ENCODE data around the gene MKS1. TPM values are rescaled to one million over a fixed set of nuclear protein-coding genes. Genes with fewer than 3 reads are reported as not detected.

MKS1 gene
- total RNA-seq, 1 experiment from 2014 or later = 23.9 TPM

- POLR2A ChIA-PET (ENCODE audit: unreplicated experiment) = no interaction called here
- no TSS peak for BruUV-seq (replicated peaks)
- intact Hi-C loops (cut with micrococcal nuclease) = no loop called here
These were observed 10.8 kb upstream of the MKS1 start for GRCh38 chr17:58229881-58230280.

GRCh38 chr17:58229384-58229783, 10.3 kb upstream of the MKS1 start:
- DNase-seq = no peak
- Histone ChIP-seq H3K9ac (ENCODE audit: low read length) (no peak overlapping the region), H3F3A (ENCODE audit: low read length, unreplicated experiment) (no peaks in the 10 kb centered on the region), H3K79me2 (ENCODE audit: low read length) (no peaks in the 10 kb centered on the region), H3K27ac (ENCODE audit: low read length) (no peak overlapping the region), H4K20me1 (ENCODE audit: low read length) (no peaks in the 10 kb centered on the region), H3K4me1 (ENCODE audit: insufficient read depth, low read length) (peaks cover 10% of the 10 kb centered on the region), H3K27me3 (ENCODE audit: low read length) (peaks cover 12% of the 10 kb centered on the region; the same call in 1 of the 2 replicates), H3K36me3 (ENCODE audit: low read depth, low read length) (no peaks in the 10 kb centered on the region), H3K9me2 (replicated peaks; ENCODE audit: low read length) (no peaks in the 10 kb centered on the region), H3K4me2 (ENCODE audit: low read length) (no peak overlapping the region), H2AFZ (ENCODE audit: low read length) (no peak overlapping the region), H3K9me3 (ENCODE audit: low read length) (no peaks in the 10 kb centered on the region), H3K4me3 (ENCODE audit: low read length) (no peak overlapping the region)
- no peak for TF ChIP-seq CTCF (conservative IDR thresholded peaks at IDR 0.05; ENCODE audit: low read depth, low read length)
- no peak for TF ChIP-seq EZH2 (IDR thresholded peaks at IDR 0.05; ENCODE audit: low read length, unreplicated experiment)
- no peak for TF ChIP-seq EZH2phosphoT487 (IDR thresholded peaks at IDR 0.05; ENCODE audit: borderline replicate concordance, low read length)
- POLR2A ChIA-PET (ENCODE audit: unreplicated experiment) = no interaction called here
- intact Hi-C loops (cut with micrococcal nuclease) = no loop called here
- no peak for ATAC-seq
- CTCF ChIA-PET = no interaction called here
- no TSS peak for BruUV-seq (replicated peaks)

More at GRCh38 chr17:58229881-58230280, 10.8 kb upstream of the MKS1 start:
- H3K4me1 ChIP-seq (ENCODE audit: insufficient read depth, low read length) = peaks cover 7% of the 10 kb centered on the region; the same call in 1 of the 2 replicates
- H2AFZ ChIP-seq (ENCODE audit: low read length) = no peak overlapping the region
- no peak for TF ChIP-seq EZH2phosphoT487 (IDR thresholded peaks at IDR 0.05; ENCODE audit: borderline replicate concordance, low read length)
- TF ChIP-seq EZH2 (IDR thresholded peaks at IDR 0.05; ENCODE audit: low read length, unreplicated experiment) = no peak
- no peak for TF ChIP-seq CTCF (conservative IDR thresholded peaks at IDR 0.05; ENCODE audit: low read depth, low read length)
- no peaks in the 10 kb centered on the region for H4K20me1 ChIP-seq (ENCODE audit: low read length)
- peaks cover 17% of the 10 kb centered on the region for H3K27me3 ChIP-seq (ENCODE audit: low read length)
- no peak overlapping the region for H3K9ac ChIP-seq (ENCODE audit: low read length)
- H3K4me2 ChIP-seq (ENCODE audit: low read length) = no peak overlapping the region
- no peak overlapping the region for H3K4me3 ChIP-seq (ENCODE audit: low read length)
- no peaks in the 10 kb centered on the region for H3K9me2 ChIP-seq (replicated peaks; ENCODE audit: low read length)
- H3K9me3 ChIP-seq (ENCODE audit: low read length) = no peaks in the 10 kb centered on the region
- DNase-seq (no peak), ATAC-seq (no peak)
- H3K36me3 ChIP-seq (ENCODE audit: low read depth, low read length) = no peaks in the 10 kb centered on the region
- H3K27ac ChIP-seq (ENCODE audit: low read length) = no peak overlapping the region
- CTCF ChIA-PET = no interaction called here
- H3K79me2 ChIP-seq (ENCODE audit: low read length) = no peaks in the 10 kb centered on the region
- no peaks in the 10 kb centered on the region for H3F3A ChIP-seq (ENCODE audit: low read length, unreplicated experiment)

- DNase-seq = no peak
- TF ChIP-seq EZH2 (IDR thresholded peaks at IDR 0.05; ENCODE audit: low read length, unreplicated experiment) (no peak), CTCF (conservative IDR thresholded peaks at IDR 0.05; ENCODE audit: low read depth, low read length) (no peak), EZH2phosphoT487 (IDR thresholded peaks at IDR 0.05; ENCODE audit: borderline replicate concordance, low read length) (no peak)
- Histone ChIP-seq H3K27me3 (ENCODE audit: low read length) (peaks cover 9% of the 10 kb centered on the region; the same call in 1 of the 2 replicates), H3K4me3 (ENCODE audit: low read length) (no peak overlapping the region), H3K79me2 (ENCODE audit: low read length) (no peaks in the 10 kb centered on the region), H2AFZ (ENCODE audit: low read length) (no peak overlapping the region), H4K20me1 (ENCODE audit: low read length) (no peaks in the 10 kb centered on the region), H3K27ac (ENCODE audit: low read length) (no peak overlapping the region), H3K9ac (ENCODE audit: low read length) (no peak overlapping the region), H3K36me3 (ENCODE audit: low read depth, low read length) (no peaks in the 10 kb centered on the region), H3K4me1 (ENCODE audit: insufficient read depth, low read length) (peaks cover 17% of the 10 kb centered on the region), H3K9me2 (replicated peaks; ENCODE audit: low read length) (no peaks in the 10 kb centered on the region), H3F3A (ENCODE audit: low read length, unreplicated experiment) (no peaks in the 10 kb centered on the region), H3K9me3 (ENCODE audit: low read length) (no peaks in the 10 kb centered on the region), H3K4me2 (ENCODE audit: low read length) (no peak overlapping the region)
- POLR2A ChIA-PET (ENCODE audit: unreplicated experiment) = no interaction called here
- intact Hi-C loops (cut with micrococcal nuclease) = no loop called here
- CTCF ChIA-PET = no interaction called here
- no TSS peak for BruUV-seq (replicated peaks)
- ATAC-seq = no peak
These were observed 9.6 kb upstream of the MKS1 start for GRCh38 chr17:58228679-58229078.
